Psoas muscle (tissue), 8 donors: ENCODE data around the gene SAXO2. TPM values are rescaled to one million over a fixed set of nuclear protein-coding genes. Genes with fewer than 3 reads are reported as not detected.
"Not testable (repeated sequence)": the region's sequence is repeated elsewhere in the genome, so short reads cannot be mapped to it uniquely, and the experiment has no call there.

Source experiments
- ATAC-seq, 4 donors: fragments of 200-7000 bp; cut with Tn5 transposase; one replicate each; pipeline ENCODE4 v1.9.1; 2020; ENCODE audit warnings: moderate library complexity in 3 of 4, mild to moderate bottlenecking in 2 of 4
- DNase-seq, 2 donors: peaks; one replicate each; pipeline ENCODE4 v3.0.0-alpha.2; 2020
- H3K27ac ChIP-seq: fragments of 200-600 bp; one replicate; pipeline ENCODE4 v1.8.0; 2022
- H3K27me3 ChIP-seq, 3 donors: fragments of 200-600 bp in 1 of 3; one replicate each; pipeline versions ENCODE4 v1.6.1 to v1.8.0; 2013 to 2022; ENCODE audit warnings: low read length in 2 of 3, mild to moderate bottlenecking in 2 of 3, moderate library complexity in 1 of 3; ENCODE audit not compliant: insufficient read depth in 3 of 3
- H3K36me3 ChIP-seq, 2 donors: fragments of 200-600 bp in 1 of 2; one replicate each; pipeline versions ENCODE4 v1.6.1 to v1.8.0; 2013 to 2022; ENCODE audit warnings: low read depth in 1 of 2, mild to moderate bottlenecking in 1 of 2, moderate library complexity in 1 of 2; ENCODE audit not compliant: insufficient read depth in 1 of 2
- H3K4me1 ChIP-seq: fragments of 200-600 bp; one replicate; pipeline ENCODE4 v1.8.0; 2022
- H3K4me3 ChIP-seq: fragments of 200-600 bp; one replicate; pipeline ENCODE4 v1.8.0; 2022; ENCODE audit warnings: mild to moderate bottlenecking
- H3K9me3 ChIP-seq: fragments of 200-600 bp; one replicate; pipeline ENCODE4 v1.8.0; 2022
- WGBS, 3 donors: extraction: QIAGEN DNeasy Blood & Tissue Kit; methylation state at CpG; one replicate each; pipeline versions ENCODE4 v1.1.6 to v1.1.7; 2013; 5-methylcytosine and 5-hydroxymethylcytosine counted together
- intact Hi-C, 2 donors: fragments of 100-400 bp; cut with DNase I; formaldehyde crosslinking; loops; one replicate each; pipeline versions ENCODE4 v1.11.0 to v1.14.2; 2022
- polyA plus RNA-seq, 3 donors: library from polyadenylated mRNA; stranded (reverse); fragments of 200-250 nt; gene quantifications; one replicate each; pipeline ENCODE4 v1.2.3, GENCODE V29; 2013
- total RNA-seq, 4 donors: library from RNA; stranded (reverse); fragmentation: NEBNext Ultra II Directional in 2 of 4; extraction: Animal tissue kit (Norgen Biotek cat#: 25700) in 2 of 4; gene quantifications; one replicate each; pipeline versions ENCODE4 v1.2.1 to v1.2.4, GENCODE V29; 2021 to 2023
- TF ChIP-seq, protein P1 (sequence below): fragments of 200-600 bp; IDR thresholded peaks from one replicate; pipeline ENCODE4 v1.8.0; 2022; ENCODE audit warnings: antibody characterized with exemption
- donor health status: healthy with polysubstance abuse.
- donor health status: DM: no; HTN: no; CAD: no; lungs with moderate emphysema.
- donor health status: Bipolar disorder and iron deficiency.
- donor health status: healthy.
- donor health status: DM: yes; HTN: yes; CAD: no.
- donor health status: DM: no; HTN: no; CAD: no.
- donor health status: DM: no; HTN: no; CAD: no.
- donor health status: DM: yes; HTN: yes; CAD: no.

The SAXO2 gene
- total and polyA plus RNA-seq, 7 donors = 0.40 to 4.3 (median 1.7) TPM; not detected in 1

GRCh38 chr15:82263350-82263749 lies 732 bp downstream of the SAXO2 start:
- peak overlapping the region; percentile 98 for H3K4me3 ChIP-seq
- H3K4me1 ChIP-seq = peaks cover 21% of the 10 kb centered on the region
- peaks cover 0 to 16% of the 10 kb centered on the region in 2 donors for H3K36me3 ChIP-seq
- ATAC-seq (no peak), DNase-seq (no peak)
- peak overlapping the region; percentile 88 for H3K27ac ChIP-seq
- 14 to 25% (median 21%) methylated on average over 3 of the region's 3 CpGs for WGBS, 3 donors
- intact Hi-C loops = no loop called here
- TF ChIP-seq, protein P1, sequence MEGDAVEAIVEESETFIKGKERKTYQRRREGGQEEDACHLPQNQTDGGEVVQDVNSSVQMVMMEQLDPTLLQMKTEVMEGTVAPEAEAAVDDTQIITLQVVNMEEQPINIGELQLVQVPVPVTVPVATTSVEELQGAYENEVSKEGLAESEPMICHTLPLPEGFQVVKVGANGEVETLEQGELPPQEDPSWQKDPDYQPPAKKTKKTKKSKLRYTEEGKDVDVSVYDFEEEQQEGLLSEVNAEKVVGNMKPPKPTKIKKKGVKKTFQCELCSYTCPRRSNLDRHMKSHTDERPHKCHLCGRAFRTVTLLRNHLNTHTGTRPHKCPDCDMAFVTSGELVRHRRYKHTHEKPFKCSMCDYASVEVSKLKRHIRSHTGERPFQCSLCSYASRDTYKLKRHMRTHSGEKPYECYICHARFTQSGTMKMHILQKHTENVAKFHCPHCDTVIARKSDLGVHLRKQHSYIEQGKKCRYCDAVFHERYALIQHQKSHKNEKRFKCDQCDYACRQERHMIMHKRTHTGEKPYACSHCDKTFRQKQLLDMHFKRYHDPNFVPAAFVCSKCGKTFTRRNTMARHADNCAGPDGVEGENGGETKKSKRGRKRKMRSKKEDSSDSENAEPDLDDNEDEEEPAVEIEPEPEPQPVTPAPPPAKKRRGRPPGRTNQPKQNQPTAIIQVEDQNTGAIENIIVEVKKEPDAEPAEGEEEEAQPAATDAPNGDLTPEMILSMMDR = no peak
- no peaks in the 10 kb centered on the region for H3K9me3 ChIP-seq
- H3K27me3 ChIP-seq = no peaks in the 10 kb centered on the region

GRCh38 chr15:82267137-82267536 lies 4.5 kb downstream of the SAXO2 start:
- H3K4me1 ChIP-seq, H3K27me3 ChIP-seq, H3K4me3 ChIP-seq, intact Hi-C loops, H3K9me3 ChIP-seq, ATAC-seq, H3K27ac ChIP-seq, DNase-seq, H3K36me3 ChIP-seq: not testable (repeated sequence)
- whole genome bisulfite sequencing, 3 donors = 81 to 86% (median 84%) methylated on average over 2 of the region's 2 CpGs

GRCh38 chr15:82268454-82268853 lies 5.8 kb downstream of the SAXO2 start:
- H3K27ac ChIP-seq, H3K4me3 ChIP-seq, ATAC-seq, H3K4me1 ChIP-seq, intact Hi-C loops, H3K9me3 ChIP-seq, DNase-seq, H3K36me3 ChIP-seq, H3K27me3 ChIP-seq: not testable (repeated sequence)
- WGBS, 3 donors = 46 to 73% (median 59%) methylated on average over 2 of the region's 2 CpGs

GRCh38 chr15:82272154-82272553 lies 9.5 kb downstream of the SAXO2 start:
- no peak for ATAC-seq
- intact Hi-C loops = no loop called here
- DNase-seq = no peak

DNA sequence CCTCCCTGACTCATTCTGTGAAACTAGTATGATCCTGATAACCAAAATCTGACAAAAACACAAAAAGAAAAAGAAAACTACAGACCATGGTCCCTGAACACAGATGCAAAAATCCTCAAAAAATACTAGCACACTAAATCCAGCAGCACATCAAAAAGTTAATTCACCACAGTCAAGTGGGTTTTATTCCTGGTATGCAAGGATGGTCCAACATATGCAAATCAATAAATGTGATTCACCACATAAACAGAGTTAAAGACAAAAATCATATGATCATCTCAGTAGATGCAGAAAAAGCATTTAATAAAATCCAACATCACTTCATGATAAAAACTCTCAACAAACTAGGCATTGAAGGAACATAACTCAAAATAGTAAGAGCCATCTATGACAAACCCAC lies 12.8 kb downstream of the SAXO2 start:
- no peak for DNase-seq
- intact Hi-C loops = no loop called here
- H3K27me3 ChIP-seq = no peaks in the 10 kb centered on the region
- TF ChIP-seq, protein P1 = no peak
- no peak for ATAC-seq
- H3K4me1 ChIP-seq = no peaks in the 10 kb centered on the region
- H3K4me3 ChIP-seq = no peak overlapping the region
- H3K36me3 ChIP-seq = no peaks in the 10 kb centered on the region
- peaks cover 7% of the 10 kb centered on the region for H3K9me3 ChIP-seq
- H3K27ac ChIP-seq = no peak overlapping the region

More at GRCh38 chr15:82272154-82272553, 9.5 kb downstream of the SAXO2 start:
- Histone ChIP-seq H3K27me3 (no peaks in the 10 kb centered on the region), H3K4me3 (no peak overlapping the region), H3K27ac (no peak overlapping the region), H3K9me3 (peaks cover 7% of the 10 kb centered on the region), H3K36me3 (no peaks in the 10 kb centered on the region), H3K4me1 (no peaks in the 10 kb centered on the region)
- WGBS, 3 donors = 77 to 84% (median 84%) methylated on average over 2 of the region's 2 CpGs
- TF ChIP-seq, protein P1 = no peak

DNA sequence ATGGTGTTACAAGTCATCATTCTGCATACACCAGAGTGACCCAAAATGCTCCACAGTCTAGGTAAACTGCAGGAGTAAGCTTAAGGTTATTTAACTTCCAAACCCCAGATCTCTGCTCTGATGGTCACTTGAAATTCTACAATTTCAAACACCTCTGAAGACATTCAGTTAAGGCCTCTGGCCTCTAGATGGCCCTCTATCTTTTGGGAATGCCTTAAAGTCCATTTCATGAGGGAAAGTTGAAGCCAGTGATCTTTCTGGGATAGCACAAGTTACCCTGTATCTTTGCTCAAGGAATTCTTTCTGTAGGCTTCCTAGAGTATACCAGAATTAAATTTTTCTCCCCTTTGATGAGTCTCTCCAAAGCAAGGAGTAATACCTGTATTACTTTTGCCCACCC lies 18.7 kb downstream of the SAXO2 start:
- intact Hi-C loops, H3K36me3 ChIP-seq, H3K27ac ChIP-seq, H3K27me3 ChIP-seq, DNase-seq, H3K4me3 ChIP-seq, H3K9me3 ChIP-seq, H3K4me1 ChIP-seq: not testable (repeated sequence)
- ATAC-seq = peak in 3 of 4 donors; percentile 39 to 83 (median 64)
- TF ChIP-seq, protein P1 = peak; percentile 35

DNA sequence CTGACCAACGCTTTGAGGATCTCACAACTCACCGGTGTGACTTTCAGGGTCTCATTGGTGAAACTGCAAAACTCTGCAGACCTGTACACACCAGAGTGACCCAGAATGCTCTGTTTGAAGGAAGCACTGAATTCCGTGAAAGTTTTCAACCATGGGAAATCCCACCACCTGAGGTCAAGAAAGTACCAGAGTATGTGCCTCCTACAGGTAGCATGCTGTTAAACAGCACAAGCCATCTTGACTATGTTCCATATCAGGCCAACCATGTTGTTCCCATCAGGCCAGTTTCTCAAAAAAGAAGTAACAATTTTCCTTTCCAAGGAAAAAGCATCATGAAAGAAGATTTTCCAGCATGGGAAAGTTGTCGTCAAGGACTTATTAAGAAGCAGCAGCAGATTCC lies 19.8 kb downstream of the SAXO2 start:
- H3K36me3 ChIP-seq, ATAC-seq, H3K4me1 ChIP-seq, H3K4me3 ChIP-seq, H3K27ac ChIP-seq, H3K27me3 ChIP-seq, DNase-seq, H3K9me3 ChIP-seq, intact Hi-C loops: not testable (repeated sequence)
- 84 to 85% (median 84%) methylated on average over 4 of the region's 4 CpGs for WGBS, 3 donors

- H3K27me3 ChIP-seq, DNase-seq, H3K27ac ChIP-seq, ATAC-seq, H3K9me3 ChIP-seq, H3K36me3 ChIP-seq, intact Hi-C loops, H3K4me1 ChIP-seq, H3K4me3 ChIP-seq: not testable (repeated sequence)
- WGBS, 3 donors = 91 to 100% (median 93%) methylated on average over 1 of the region's 2 CpGs
These were observed 21.8 kb downstream of the SAXO2 start for GRCh38 chr15:82284381-82284780.
